ENCODE measurements around the gene PIK3C2B. TPM values are rescaled to one million over a fixed set of nuclear protein-coding genes. Genes with fewer than 3 reads are reported as not detected.

Gene PIK3C2B
- total RNA-seq, 1 experiment from 2014 or later, result 52.4 TPM

- DNase-seq, result no peak
- Histone ChIP-seq H3K27me3 (ENCODE audit: insufficient read depth, low read depth) (no peaks in the 10 kb centered on the region), H3K27ac (no peak overlapping the region), H3K9me2 (ENCODE audit: insufficient read depth) (no peaks in the 10 kb centered on the region), H3K4me2 (no peak overlapping the region), H3K79me2 (ENCODE audit: low read depth) (peaks cover 54% of the 10 kb centered on the region), H3K4me3 (no peak overlapping the region), H3F3A (ENCODE audit: insufficient read depth, low read depth) (peaks cover 76% of the 10 kb centered on the region), H4K20me1 (ENCODE audit: insufficient read depth) (no peaks in the 10 kb centered on the region), H3K36me3 (ENCODE audit: low read depth) (peaks cover 68% of the 10 kb centered on the region), H3K4me1 (replicated peaks; ENCODE audit: insufficient read depth) (peaks cover 73% of the 10 kb centered on the region), H3K9me3 (ENCODE audit: insufficient read depth, low read depth) (peaks cover 13% of the 10 kb centered on the region), H2AFZ (no peak overlapping the region)
- ChIA-PET POLR2A (ENCODE audit: unreplicated experiment) (no interaction called here), CTCF (interaction anchor here (0.8 to 3.8 kb wide), 2 partner anchors 48 to 57 kb away, joined by 3 to 27 read pairs; partner anchors contain the start of gene PIK3C2B)
- TF ChIP-seq EZH2 (IDR thresholded peaks at IDR 0.05; ENCODE audit: low read depth), result no peak
- TF ChIP-seq CTCF (conservative IDR thresholded peaks at IDR 0.05), result no peak; the same call in none of the 2 replicates
- no TSS peak for BruUV-seq (replicated peaks)
- intact Hi-C loops (cut with micrococcal nuclease; ENCODE audit: unreplicated experiment), result no loop called here
Observed at GRCh38 chr1:204445860-204446412, 48.7 kb downstream of the PIK3C2B start.

Other genes with a start within 250 kb of the PIK3C2B start
- gene PLEKHA6, start 134.9 kb downstream of the PIK3C2B start, total RNA-seq (2021), result 52.0 and 53.1 TPM in 2 replicates
- 37.3 and 40.9 TPM in 2 replicates for gene PPP1R15B, start 83.0 kb downstream of the PIK3C2B start, total RNA-seq (2021)
- 69.2 and 82.6 TPM in 2 replicates for gene MDM4, start 21.6 kb upstream of the PIK3C2B start, total RNA-seq (2021)
- 4.6 and 7.0 TPM in 2 replicates for gene LRRN2, start 190.9 kb upstream of the PIK3C2B start, total RNA-seq (2021)

Data from PC-9 (cell line).